NCI-H748 treated with DMSO at 0.1 percent for 48 hours (cell line): ENCODE data around the gene PRDX3.
A peak's percentile ranks its signal among the peaks of the same experiment; 100 is the strongest.
"Not testable (repeated sequence)": the region's sequence is repeated elsewhere in the genome, so short reads cannot be mapped to it uniquely, and the experiment has no call there.

Experiments used
- DNase-seq: peaks from one replicate; lab custom pipeline; 2025; lab: John Stamatoyannopoulos, UW

The PRDX3 gene

GRCh38 chr10:119165171-119166117 is 13.2 kb downstream of the PRDX3 start, which contains the start of gene SFXN4:
TSS of gene SFXN4 (minus strand) at chr10:119165714. CDS start at chr10:119165647, 67 bp downstream.
- peak; percentile 12 for DNase-seq

GRCh38 chr10:119162452-119163092 is 16.0 kb downstream of the PRDX3 start:
- DNase-seq: no peak

GRCh38 chr10:119161680-119162451 is 16.7 kb downstream of the PRDX3 start:
- DNase-seq: no peak

GRCh38 chr10:119159332-119159731 is 19.3 kb downstream of the PRDX3 start:
- no peak for DNase-seq

GRCh38 chr10:119153661-119154060 is 25.0 kb downstream of the PRDX3 start:
- no peak for DNase-seq

GRCh38 chr10:119153041-119153440 is 25.6 kb downstream of the PRDX3 start:
- no peak for DNase-seq

- DNase-seq: not testable (repeated sequence)
Measured at GRCh38 chr10:119151601-119152000, 27.0 kb downstream of the PRDX3 start.

GRCh38 chr10:119149729-119150128 is 28.9 kb downstream of the PRDX3 start:
- no peak for DNase-seq

- DNase-seq: no peak
Measured at GRCh38 chr10:119149157-119149556, 29.5 kb downstream of the PRDX3 start.

- DNase-seq: no peak
Measured at GRCh38 chr10:119143657-119144056, 35.0 kb downstream of the PRDX3 start.

GRCh38 chr10:119140603-119141245 is 37.9 kb downstream of the PRDX3 start:
- DNase-seq: no peak

- no peak for DNase-seq
Measured at GRCh38 chr10:119139464-119140067, 39.0 kb downstream of the PRDX3 start.

- DNase-seq: no peak
Measured at GRCh38 chr10:119138346-119139306, 40.0 kb downstream of the PRDX3 start.

- DNase-seq: not testable (repeated sequence)
Measured at GRCh38 chr10:119137878-119138277, 40.7 kb downstream of the PRDX3 start.

GRCh38 chr10:119136084-119136483 is 42.5 kb downstream of the PRDX3 start:
- no peak for DNase-seq

GRCh38 chr10:119135513-119135881 is 43.1 kb downstream of the PRDX3 start:
- DNase-seq: no peak

GRCh38 chr10:119133949-119134348 is 44.7 kb downstream of the PRDX3 start:
- DNase-seq: no peak

GRCh38 chr10:119132521-119133345 is 45.9 kb downstream of the PRDX3 start:
- DNase-seq: no peak

- DNase-seq: no peak
Measured at GRCh38 chr10:119131512-119132240, 46.9 kb downstream of the PRDX3 start.
